GM23248 (cell line): ENCODE data around the gene ARG1. TPM values are rescaled to one million over a fixed set of nuclear protein-coding genes. Genes with fewer than 3 reads are reported as not detected.

Experiments
- DNase-seq: peaks from one replicate; pipeline ENCODE4 v3.0.0-alpha.2; 2015
- H2AFZ ChIP-seq: fragments of 200-600 bp; sonication (generic); 2 replicates; pipeline ENCODE4 v1.6.1; 2016; ENCODE audit warnings: antibody characterized with exemption
- H3F3A ChIP-seq: fragments of 200-600 bp; sonication (generic); 2 replicates; pipeline ENCODE4 v1.6.1; 2016; ENCODE audit warnings: mild to moderate bottlenecking, antibody characterized with exemption, mixed run types; ENCODE audit not compliant: insufficient read depth
- H3K27ac ChIP-seq: fragments of 200-600 bp; sonication (generic); 2 replicates; pipeline ENCODE4 v1.5.1; 2016; ENCODE audit warnings: mild to moderate bottlenecking
- H3K27me3 ChIP-seq: fragments of 200-600 bp; sonication (generic); replicated peaks from 2 replicates; pipeline ENCODE4 v1.6.1; 2016; ENCODE audit warnings: mild to moderate bottlenecking; ENCODE audit not compliant: insufficient read depth
- H3K36me3 ChIP-seq: fragments of 200-600 bp; sonication (generic); 2 replicates; pipeline ENCODE4 v1.6.1; 2016; ENCODE audit warnings: low read depth, mild to moderate bottlenecking
- H3K4me1 ChIP-seq: fragments of 200-600 bp; sonication (generic); 2 replicates; pipeline ENCODE4 v1.6.1; 2016; ENCODE audit warnings: mild to moderate bottlenecking; ENCODE audit not compliant: insufficient read depth
- H3K4me2 ChIP-seq: fragments of 200-600 bp; sonication (generic); one replicate; pipeline ENCODE4 v1.6.1; 2016; ENCODE audit warnings: mild to moderate bottlenecking; ENCODE audit not compliant: unreplicated experiment
- H3K4me3 ChIP-seq: fragments of 200-600 bp; sonication (generic); 2 replicates; pipeline ENCODE4 v1.5.1; 2016; ENCODE audit warnings: mild to moderate bottlenecking
- H3K79me2 ChIP-seq: fragments of 200-600 bp; sonication (generic); 2 replicates; pipeline ENCODE4 v1.6.1; 2016; ENCODE audit warnings: mild to moderate bottlenecking; ENCODE audit not compliant: insufficient read depth
- H3K9ac ChIP-seq: fragments of 200-600 bp; sonication (generic); 2 replicates; pipeline ENCODE4 v1.6.1; 2016; ENCODE audit warnings: mild to moderate bottlenecking
- H3K9me2 ChIP-seq: fragments of 200-600 bp; sonication (generic); 2 replicates; pipeline ENCODE4 v1.6.1; 2016; ENCODE audit warnings: mixed run types, mild to moderate bottlenecking, moderate library complexity; ENCODE audit not compliant: insufficient read depth
- H3K9me3 ChIP-seq: fragments of 200-600 bp; sonication (generic); one replicate; pipeline ENCODE4 v1.6.1; 2017; ENCODE audit warnings: low read depth
- H4K20me1 ChIP-seq: fragments of 200-600 bp; sonication (generic); 2 replicates; pipeline ENCODE4 v1.6.0; 2016; ENCODE audit not compliant: insufficient read depth
- EZH2 ChIP-seq: fragments of 200-600 bp; sonication (generic); IDR thresholded peaks from 2 replicates; pipeline ENCODE4 v1.6.1; 2018; ENCODE audit warnings: antibody characterized with exemption, mild to moderate bottlenecking; ENCODE audit not compliant: insufficient read depth, poor library complexity, severe bottlenecking
- EZH2phosphoT487 ChIP-seq: fragments of 200-600 bp; sonication (generic); IDR thresholded peaks from 2 replicates; pipeline ENCODE4 v1.6.1; 2018; ENCODE audit warnings: antibody characterized with exemption, moderate library complexity, mild to moderate bottlenecking, low read depth; ENCODE audit not compliant: insufficient read depth
- WGBS, 2 experiments: methylation state at CpG; one replicate each; pipeline ENCODE4 v1.1.6; 2015 to 2017; ENCODE audit warnings: low lambda C conversion rate in 2 of 2, low coverage in 1 of 2; ENCODE audit errors: missing lambda C conversion rate in 2 of 2; 5-methylcytosine and 5-hydroxymethylcytosine counted together
- in situ Hi-C: fragments of 300-500 bp; cut with MboI; formaldehyde crosslinking; loops from 2 replicates; pipeline ENCODE4 v1.15.0; 2020
- polyA plus RNA-seq: library from polyadenylated mRNA; unstranded; fragments of >200 nt; fragmentation: Nextera tagmentation; extraction: Ambion mirVana; gene quantifications from 2 replicates; pipeline ENCODE4 v1.2.1, GENCODE V29; 2016
- total RNA-seq: library from RNA; depleted of rRNA; stranded (reverse); fragments of >200 nt; shearing (Covaris generic); gene quantifications from 2 replicates; pipeline ENCODE4 v1.2.3, GENCODE V29; 2014

The ARG1 gene
- total and polyA plus RNA-seq, 2 experiments from 2014 or later: not detected

DNA sequence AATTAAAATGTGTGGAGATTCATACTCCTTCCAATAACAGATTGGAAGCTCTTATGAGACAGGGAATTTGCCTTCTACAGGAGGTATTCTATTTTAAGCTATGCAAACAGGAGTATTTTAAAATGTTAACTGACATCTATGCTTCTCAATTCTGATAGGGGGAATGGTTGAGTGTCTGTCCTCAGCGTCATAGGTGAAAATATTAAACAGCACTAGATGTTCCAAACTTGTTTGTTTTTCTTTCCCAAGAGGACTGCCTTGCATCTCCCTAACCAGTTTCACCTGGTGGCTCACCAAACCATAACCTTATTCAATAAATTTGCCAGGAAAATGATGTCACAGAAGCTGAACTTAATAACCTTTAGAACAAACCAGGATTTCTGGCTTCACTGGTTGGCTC is 24.6 kb upstream of the ARG1 start:
- H4K20me1 ChIP-seq: no peaks in the 10 kb centered on the region
- 0 out of 2 replicates have a peak, but pooled peaks cover 8% of the 10 kb centered on the region for H3K27me3 ChIP-seq
- in situ Hi-C loops: loop anchor here (25.0 kb wide), 1 partner anchor 661 kb away; no protein-coding TSS in a partner anchor
- H3F3A ChIP-seq: no peaks in the 10 kb centered on the region
- no peaks in the 10 kb centered on the region for H3K4me1 ChIP-seq
- 37 to 55% methylated on average over 1 of the region's 1 CpG for WGBS, 2 experiments
- DNase-seq: no peak
- H3K4me3 ChIP-seq: no peak overlapping the region
- no peak for TF ChIP-seq EZH2
- TF ChIP-seq EZH2phosphoT487: no peak
- no peaks in the 10 kb centered on the region for H3K79me2 ChIP-seq
- no peak overlapping the region for H3K9ac ChIP-seq
- no peaks in the 10 kb centered on the region for H3K36me3 ChIP-seq
- no peak overlapping the region for H3K27ac ChIP-seq
- H3K9me2 ChIP-seq: no peaks in the 10 kb centered on the region
- H3K4me2 ChIP-seq: no peak overlapping the region
- H3K9me3 ChIP-seq: no peaks in the 10 kb centered on the region
- no peak overlapping the region for H2AFZ ChIP-seq

DNA sequence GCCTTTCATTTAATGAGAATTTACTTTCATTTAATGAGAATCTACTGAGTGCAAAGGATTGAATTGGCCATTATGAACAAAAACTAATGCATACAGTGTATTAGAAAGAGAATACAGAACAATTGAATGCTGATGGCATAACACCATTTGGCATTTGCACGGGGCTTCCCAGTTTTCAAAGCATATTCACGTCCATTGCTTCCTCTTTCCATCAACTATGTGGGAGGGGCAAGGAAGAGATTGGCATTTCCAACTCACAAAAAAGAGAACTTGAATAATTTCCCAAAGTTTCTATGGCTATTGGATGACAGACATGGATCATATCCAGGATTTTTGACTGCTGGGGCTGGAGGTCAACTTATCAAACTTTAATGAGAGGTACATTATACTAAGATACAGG is 23.2 kb upstream of the ARG1 start:
- Histone ChIP-seq H3K79me2 (no peaks in the 10 kb centered on the region), H3F3A (no peaks in the 10 kb centered on the region), H3K4me3 (no peak overlapping the region), H3K27ac (no peak overlapping the region), H2AFZ (no peak overlapping the region), H3K9ac (no peak overlapping the region), H3K4me1 (no peaks in the 10 kb centered on the region), H3K9me3 (no peaks in the 10 kb centered on the region), H3K4me2 (no peak overlapping the region), H3K9me2 (no peaks in the 10 kb centered on the region), H3K27me3 (0 out of 2 replicates have a peak, but pooled peaks cover 8% of the 10 kb centered on the region), H4K20me1 (no peaks in the 10 kb centered on the region), H3K36me3 (no peaks in the 10 kb centered on the region)
- TF ChIP-seq EZH2: no peak
- no peak for TF ChIP-seq EZH2phosphoT487
- DNase-seq: no peak
- in situ Hi-C loops: loop anchor here (25.0 kb wide), 1 partner anchor 663 kb away; no protein-coding TSS in a partner anchor
- 35 to 41% methylated on average over 2 of the region's 2 CpGs for WGBS, 2 experiments

DNA sequence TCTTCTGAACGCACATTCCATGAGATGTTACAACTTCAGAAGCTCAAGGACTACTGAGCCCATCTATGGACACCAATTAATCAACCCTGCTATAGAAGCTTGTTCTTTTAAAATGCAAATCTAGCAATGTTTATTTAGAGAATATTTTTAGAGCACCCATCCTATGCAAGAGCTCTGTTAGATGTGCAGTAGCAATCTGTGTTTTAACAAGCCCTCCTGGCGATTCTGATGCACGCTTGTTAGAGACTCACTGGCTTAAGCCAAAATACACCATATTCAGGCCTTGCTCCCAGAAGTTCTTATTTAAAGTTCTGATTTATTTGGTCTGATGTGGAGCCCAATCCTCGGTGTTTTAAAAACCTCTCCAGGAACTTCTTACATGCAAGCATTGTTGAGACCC is 21.1 kb upstream of the ARG1 start:
- in situ Hi-C loops: no loop called here
- no peak for TF ChIP-seq EZH2phosphoT487
- no peak for TF ChIP-seq EZH2
- DNase-seq: no peak
- no peak overlapping the region for H3K4me3 ChIP-seq
- no peaks in the 10 kb centered on the region for H3K9me3 ChIP-seq
- 58 to 70% methylated on average over 4 of the region's 4 CpGs for WGBS, 2 experiments
- no peaks in the 10 kb centered on the region for H3K9me2 ChIP-seq
- H3K4me1 ChIP-seq: no peaks in the 10 kb centered on the region
- H3K27me3 ChIP-seq: no peaks in the 10 kb centered on the region; the same call in 1 of the 2 replicates
- H3K36me3 ChIP-seq: no peaks in the 10 kb centered on the region
- no peak overlapping the region for H3K27ac ChIP-seq
- no peaks in the 10 kb centered on the region for H4K20me1 ChIP-seq
- H3K9ac ChIP-seq: no peak overlapping the region
- H2AFZ ChIP-seq: no peak overlapping the region
- no peak overlapping the region for H3K4me2 ChIP-seq
- H3F3A ChIP-seq: no peaks in the 10 kb centered on the region
- no peaks in the 10 kb centered on the region for H3K79me2 ChIP-seq

DNA sequence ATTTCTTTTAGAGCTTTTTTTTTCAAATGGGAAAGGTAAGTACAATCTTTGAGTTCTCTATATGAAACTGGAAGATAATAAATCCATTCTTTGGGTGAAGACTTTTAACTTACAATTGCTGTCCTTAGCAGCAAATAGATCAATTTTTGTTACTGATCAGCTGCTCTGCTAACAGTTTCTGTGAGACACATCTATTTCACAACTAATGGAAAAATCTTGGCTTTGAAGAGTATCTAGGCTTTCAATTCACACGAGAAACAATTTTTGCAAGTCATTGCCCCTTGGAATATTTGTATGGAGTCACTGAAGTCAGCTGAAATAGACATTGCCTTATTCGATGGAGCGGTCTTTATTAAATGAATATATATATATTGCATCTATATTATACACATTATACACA is 20.5 kb upstream of the ARG1 start:
- no peaks in the 10 kb centered on the region for H3K79me2 ChIP-seq
- H3K4me2 ChIP-seq: no peak overlapping the region
- no peaks in the 10 kb centered on the region for H3K4me1 ChIP-seq
- no peak for DNase-seq
- in situ Hi-C loops: no loop called here
- no peak overlapping the region for H2AFZ ChIP-seq
- H3K9me2 ChIP-seq: no peaks in the 10 kb centered on the region
- no peak overlapping the region for H3K27ac ChIP-seq
- no peak overlapping the region for H3K4me3 ChIP-seq
- TF ChIP-seq EZH2phosphoT487 (no peak), EZH2 (no peak)
- no peaks in the 10 kb centered on the region for H3K36me3 ChIP-seq
- H3K9ac ChIP-seq: no peak overlapping the region
- H3F3A ChIP-seq: no peaks in the 10 kb centered on the region
- H4K20me1 ChIP-seq: no peaks in the 10 kb centered on the region
- H3K27me3 ChIP-seq: no peaks in the 10 kb centered on the region; the same call in 1 of the 2 replicates
- no peaks in the 10 kb centered on the region for H3K9me3 ChIP-seq
- WGBS, 2 experiments: 64 to 71% methylated on average over 3 of the region's 3 CpGs

DNA sequence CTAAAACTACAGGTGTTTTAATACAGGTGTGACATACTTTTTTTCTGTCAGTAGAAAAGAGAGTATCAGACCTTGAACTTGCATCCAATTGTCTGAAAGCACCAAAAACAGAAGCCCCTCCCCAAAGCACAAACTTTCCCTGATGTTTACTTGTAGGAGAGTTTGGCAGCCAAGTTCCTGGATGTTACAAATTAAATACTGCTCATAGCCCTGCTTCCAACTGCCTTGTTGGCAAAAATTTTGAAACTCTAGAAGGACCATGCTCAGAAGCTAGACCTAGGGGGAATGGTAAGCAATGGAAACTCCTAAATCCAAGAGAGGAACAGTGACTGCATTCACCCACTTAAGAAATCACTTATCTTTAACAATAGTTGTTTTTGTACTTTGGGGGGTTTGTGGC is 17.0 kb upstream of the ARG1 start:
- no peak overlapping the region for H3K9ac ChIP-seq
- H3K27me3 ChIP-seq: no peaks in the 10 kb centered on the region; the same call in 1 of the 2 replicates
- no peaks in the 10 kb centered on the region for H4K20me1 ChIP-seq
- DNase-seq: no peak
- H3K9me3 ChIP-seq: no peaks in the 10 kb centered on the region
- no peaks in the 10 kb centered on the region for H3K4me1 ChIP-seq
- TF ChIP-seq EZH2 (no peak), EZH2phosphoT487 (no peak)
- H3K27ac ChIP-seq: no peak overlapping the region
- H3K4me2 ChIP-seq: no peak overlapping the region
- no peak overlapping the region for H2AFZ ChIP-seq
- no peaks in the 10 kb centered on the region for H3K79me2 ChIP-seq
- no peaks in the 10 kb centered on the region for H3K36me3 ChIP-seq
- in situ Hi-C loops: no loop called here
- H3K4me3 ChIP-seq: no peak overlapping the region
- H3F3A ChIP-seq: no peaks in the 10 kb centered on the region
- H3K9me2 ChIP-seq: no peaks in the 10 kb centered on the region
